Neural progenitor cell (in vitro differentiated cells): Measurements from ENCODE around the gene JAK3. TPM values are rescaled to one million over a fixed set of nuclear protein-coding genes. Genes with fewer than 3 reads are reported as not detected.

Source experiments
- DNase-seq: peaks from one replicate; pipeline ENCODE4 v3.0.0-alpha.2; 2016; ENCODE audit warnings: low spot score
- H2AFZ ChIP-seq: fragments of 200-600 bp; sonication (generic); replicated peaks from 2 replicates; pipeline ENCODE4 v1.6.1; 2016; ENCODE audit warnings: antibody characterized with exemption
- H3F3A ChIP-seq: fragments of 200-600 bp; sonication (generic); 2 replicates; pipeline ENCODE4 v1.6.1; 2016; ENCODE audit warnings: antibody characterized with exemption, low read depth
- H3K27ac ChIP-seq: fragments of 200-600 bp; sonication (generic); 2 replicates; pipeline ENCODE4 v1.5.1; 2016; ENCODE audit warnings: mild to moderate bottlenecking
- H3K27me3 ChIP-seq: fragments of 200-600 bp; sonication (generic); 2 replicates; pipeline ENCODE4 v1.6.1; 2016; ENCODE audit warnings: mild to moderate bottlenecking, moderate library complexity
- H3K36me3 ChIP-seq: fragments of 200-600 bp; sonication (generic); 2 replicates; pipeline ENCODE4 v1.5.1; 2016
- H3K4me1 ChIP-seq: fragments of 200-600 bp; sonication (generic); 2 replicates; pipeline ENCODE4 v1.6.1; 2016; ENCODE audit warnings: mixed run types
- H3K4me2 ChIP-seq: fragments of 200-600 bp; sonication (generic); 2 replicates; pipeline ENCODE4 v1.6.1; 2016
- H3K4me3 ChIP-seq: fragments of 200-600 bp; sonication (generic); 2 replicates; pipeline ENCODE4 v1.5.1; 2016
- H3K79me2 ChIP-seq: fragments of 200-600 bp; sonication (generic); 2 replicates; pipeline ENCODE4 v1.6.1; 2016; ENCODE audit warnings: low read depth
- H3K9ac ChIP-seq: fragments of 200-600 bp; sonication (generic); 2 replicates; pipeline ENCODE4 v1.6.1; 2016
- H3K9me3 ChIP-seq: fragments of 200-600 bp; sonication (generic); 2 replicates; pipeline ENCODE4 v1.5.1; 2016; ENCODE audit warnings: low read depth
- H4K20me1 ChIP-seq: fragments of 200-600 bp; sonication (generic); 2 replicates; pipeline ENCODE4 v1.6.1; 2016; ENCODE audit warnings: low read depth
- H3K27ac Mint-ChIP-seq: 3 replicates; pipeline ENCODE4 v1.8.0; 2021; ENCODE audit warnings: mixed read lengths
- H3K27me3 Mint-ChIP-seq: 2 replicates; pipeline ENCODE4 v1.8.0; 2022; ENCODE audit warnings: low read depth, mild to moderate bottlenecking, inconsistent platforms, moderate library complexity, mixed read lengths; ENCODE audit not compliant: insufficient read depth
- H3K36me3 Mint-ChIP-seq: 3 replicates; pipeline ENCODE4 v1.8.0; 2021; ENCODE audit warnings: mixed read lengths
- H3K4me1 Mint-ChIP-seq: 3 replicates; pipeline ENCODE4 v1.8.0; 2021; ENCODE audit warnings: mixed read lengths
- H3K4me3 Mint-ChIP-seq: 3 replicates; pipeline ENCODE4 v1.8.0; 2021; ENCODE audit warnings: mild to moderate bottlenecking, moderate library complexity, mixed read lengths
- H3K9me3 Mint-ChIP-seq: 3 replicates; pipeline ENCODE4 v1.8.0; 2020; ENCODE audit warnings: mixed read lengths
- CTCF ChIP-seq: fragments of 200-600 bp; sonication (generic); IDR thresholded peaks from 2 replicates; pipeline ENCODE4 v1.5.1; 2017; ENCODE audit warnings: antibody characterized with exemption, mild to moderate bottlenecking
- EZH2 ChIP-seq: fragments of 200-600 bp; sonication (generic); IDR thresholded peaks from 2 replicates; pipeline ENCODE4 v1.6.1; 2017; ENCODE audit warnings: antibody characterized with exemption, mild to moderate bottlenecking, moderate library complexity
- EZH2phosphoT487 ChIP-seq: fragments of 200-600 bp; sonication (generic); IDR thresholded peaks from 2 replicates; pipeline ENCODE4 v1.6.1; 2017; ENCODE audit warnings: antibody characterized with exemption
- total RNA-seq: library from RNA; depleted of rRNA; stranded (reverse); fragments of >200 nt; gene quantifications from 2 replicates; pipeline ENCODE4 v1.2.3, GENCODE V29; 2015; ENCODE audit warnings: low replicate concordance

JAK3 gene
- total RNA-seq, result 3.4 and 3.9 TPM in 2 replicates

GRCh38 chr19:17847538-17848366 is at the start of gene JAK3:
Gene JAK3, minus strand, starts transcription at chr19:17847982. Its CDS starts 3,565 bp downstream, at chr19:17844417.
- DNase-seq, result peak; percentile 94
- Histone ChIP-seq H3K36me3 (no peaks in the 10 kb centered on the region), H3K27me3 (peaks cover 23% of the 10 kb centered on the region), H3F3A (peaks cover 14% of the 10 kb centered on the region), H3K9me3 (no peaks in the 10 kb centered on the region), H4K20me1 (no peaks in the 10 kb centered on the region), H3K4me2 (peak within 1 kb of the TSS; percentile 56), H3K27ac (no peak within 1 kb of the TSS), H2AFZ (no peak within 1 kb of the TSS), H3K79me2 (no peaks in the 10 kb centered on the region), H3K4me1 (no peaks in the 10 kb centered on the region), H3K4me3 (no peak within 1 kb of the TSS), H3K9ac (no peak within 1 kb of the TSS)
- TF ChIP-seq EZH2 (no peak), CTCF (no peak), EZH2phosphoT487 (no peak)
- H3K4me3 Mint-ChIP-seq, result peak within 1 kb of the TSS; percentile 69
- H3K36me3 Mint-ChIP-seq, result no peaks in the 10 kb centered on the region
- H3K9me3 Mint-ChIP-seq, result peaks cover 4% of the 10 kb centered on the region
- H3K27me3 Mint-ChIP-seq, result peaks cover 11% of the 10 kb centered on the region
- peak within 1 kb of the TSS; percentile 60 for H3K27ac Mint-ChIP-seq
- peaks cover 14% of the 10 kb centered on the region for H3K4me1 Mint-ChIP-seq

- no peaks in the 10 kb centered on the region for H3K9me3 ChIP-seq
- no peaks in the 10 kb centered on the region for H3K4me1 ChIP-seq
- H3K36me3 ChIP-seq, result no peaks in the 10 kb centered on the region
- no peaks in the 10 kb centered on the region for H3K27me3 ChIP-seq
- no peaks in the 10 kb centered on the region for H3K36me3 Mint-ChIP-seq
- DNase-seq, result no peak
- no peak overlapping the region for H3K4me3 ChIP-seq
- no peak overlapping the region for H2AFZ ChIP-seq
- no peaks in the 10 kb centered on the region for H3K4me1 Mint-ChIP-seq
- H3K4me3 Mint-ChIP-seq, result no peak overlapping the region
- peaks cover 20% of the 10 kb centered on the region for H3K27me3 Mint-ChIP-seq
- no peak overlapping the region for H3K27ac ChIP-seq
- no peak overlapping the region for H3K27ac Mint-ChIP-seq
- TF ChIP-seq CTCF, result no peak
- no peak for TF ChIP-seq EZH2
- no peak for TF ChIP-seq EZH2phosphoT487
- H3K9ac ChIP-seq, result no peak overlapping the region
- H3F3A ChIP-seq, result peaks cover 3% of the 10 kb centered on the region
- no peaks in the 10 kb centered on the region for H3K79me2 ChIP-seq
- H3K9me3 Mint-ChIP-seq, result no peaks in the 10 kb centered on the region
- peaks cover 6% of the 10 kb centered on the region for H4K20me1 ChIP-seq
- H3K4me2 ChIP-seq, result no peak overlapping the region
These were observed 46.0 kb upstream of the JAK3 start for GRCh38 chr19:17893766-17894165.

GRCh38 chr19:17889609-17890214 is 41.9 kb upstream of the JAK3 start:
- no peak overlapping the region for H3K27ac Mint-ChIP-seq
- peaks cover 6% of the 10 kb centered on the region for H4K20me1 ChIP-seq
- peaks cover 19% of the 10 kb centered on the region for H3K27me3 Mint-ChIP-seq
- no peaks in the 10 kb centered on the region for H3K9me3 ChIP-seq
- H3K4me2 ChIP-seq, result no peak overlapping the region
- H3K4me1 ChIP-seq, result no peaks in the 10 kb centered on the region
- TF ChIP-seq EZH2, result peak; percentile 40
- TF ChIP-seq CTCF, result no peak
- H3K4me1 Mint-ChIP-seq, result no peaks in the 10 kb centered on the region
- H3K27me3 ChIP-seq, result no peaks in the 10 kb centered on the region
- DNase-seq, result peak; percentile 87
- H3K36me3 ChIP-seq, result no peaks in the 10 kb centered on the region
- no peak overlapping the region for H2AFZ ChIP-seq
- peaks cover 3% of the 10 kb centered on the region for H3F3A ChIP-seq
- H3K4me3 ChIP-seq, result no peak overlapping the region
- no peak overlapping the region for H3K27ac ChIP-seq
- no peaks in the 10 kb centered on the region for H3K9me3 Mint-ChIP-seq
- no peak overlapping the region for H3K9ac ChIP-seq
- H3K79me2 ChIP-seq, result no peaks in the 10 kb centered on the region
- no peak overlapping the region for H3K4me3 Mint-ChIP-seq
- H3K36me3 Mint-ChIP-seq, result no peaks in the 10 kb centered on the region
